Muscle of leg (tissue), 11 donors: Measurements from ENCODE around the gene PBX1. TPM values are rescaled to one million over a fixed set of nuclear protein-coding genes. Genes with fewer than 3 reads are reported as not detected.

Experiments
- DNase-seq: peaks from one replicate; pipeline ENCODE4 v3.0.0; 2013
- H3K27ac ChIP-seq: one replicate; pipeline ENCODE4 v1.5.1; 2013; ENCODE audit warnings: mild to moderate bottlenecking, low read length, control low read depth
- H3K27me3 ChIP-seq: one replicate; pipeline ENCODE4 v1.6.1; 2013; ENCODE audit warnings: low read length; ENCODE audit not compliant: control insufficient read depth, insufficient read depth
- H3K36me3 ChIP-seq: one replicate; pipeline ENCODE4 v1.6.1; 2013; ENCODE audit warnings: low read length; ENCODE audit not compliant: control insufficient read depth, insufficient read depth
- H3K4me1 ChIP-seq: one replicate; pipeline ENCODE4 v1.6.1; 2013; ENCODE audit warnings: low read length; ENCODE audit not compliant: control insufficient read depth, insufficient read depth
- H3K4me3 ChIP-seq: one replicate; pipeline ENCODE4 v1.5.1; 2013; ENCODE audit warnings: low read length, control low read depth
- H3K9me3 ChIP-seq: replicated peaks from 2 replicates; pipeline ENCODE4 v1.6.1; 2013; ENCODE audit warnings: low read depth, low read length; ENCODE audit not compliant: control insufficient read depth
- WGBS: methylation state at CpG from one replicate; pipeline ENCODE4 v1.1.5; 2013; ENCODE audit warnings: missing lambda C conversion rate; ENCODE audit not compliant: insufficient coverage; 5-methylcytosine and 5-hydroxymethylcytosine counted together
- polyA plus RNA-seq, 8 donors: library from polyadenylated mRNA; unstranded; fragments of 120-200 nt; gene quantifications; one replicate each; pipeline versions ENCODE4 v1.2.1 to v1.2.3, GENCODE V29; 2013; ENCODE audit warnings: inconsistent platforms in 1 of 8, low replicate concordance in 1 of 8; ENCODE audit not compliant: insufficient read length in 8 of 8, insufficient read depth in 1 of 8
- total RNA-seq: library from RNA; stranded (reverse); fragments of 120-200 nt; gene quantifications from one replicate; pipeline ENCODE4 v1.2.4, GENCODE V29; 2013

PBX1 gene
- total and polyA plus RNA-seq, 9 donors, result 42.6 to 66.9 (median 53.2) TPM

DNA sequence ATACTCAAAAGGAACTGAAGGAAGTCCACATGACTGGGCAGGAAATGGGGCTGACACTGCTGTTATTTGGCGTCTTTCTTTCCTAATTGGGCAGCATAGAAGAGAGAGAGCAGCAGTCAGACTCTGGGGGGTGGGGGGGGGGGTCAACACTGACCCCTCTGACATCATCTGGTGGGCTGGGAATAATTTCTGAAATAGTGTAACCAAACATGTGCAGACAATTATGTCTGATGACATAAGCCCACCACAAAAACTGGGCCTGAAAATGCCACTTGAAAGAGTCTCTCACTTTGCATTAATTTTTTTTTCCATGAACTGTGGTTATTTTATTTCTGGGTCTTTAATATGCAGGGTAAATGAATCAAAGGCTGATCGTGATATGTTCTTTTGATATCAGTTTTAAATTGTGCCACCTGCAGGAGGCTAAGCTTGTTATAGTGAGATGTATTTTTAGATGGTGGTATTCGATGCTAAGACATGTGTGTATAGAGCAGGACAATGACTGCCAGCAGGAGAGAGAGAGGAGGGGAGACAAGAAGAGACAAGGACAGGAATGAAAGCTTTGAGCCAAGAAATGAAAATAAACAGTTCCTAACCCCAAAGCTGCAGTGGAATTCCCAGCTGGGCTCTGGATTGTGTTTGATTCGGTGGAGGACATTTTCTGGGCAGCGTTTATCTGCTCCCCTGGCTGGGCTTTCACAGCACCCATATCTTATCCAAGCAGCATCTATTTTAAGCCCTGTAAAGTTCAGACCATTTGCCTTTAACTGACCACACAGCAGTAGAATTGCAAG is 264.7 kb downstream of the PBX1 start:
- no peak overlapping the region for H3K4me3 ChIP-seq
- 60% methylated on average over 2 of the region's 5 CpGs for WGBS

GRCh38 chr1:164824542-164824941 is 265.6 kb downstream of the PBX1 start:
- Histone ChIP-seq H3K9me3 (no peaks in the 10 kb centered on the region), H3K27me3 (no peaks in the 10 kb centered on the region), H3K27ac (no peak overlapping the region), H3K4me3 (no peak overlapping the region), H3K4me1 (peaks cover 2% of the 10 kb centered on the region), H3K36me3 (peaks cover 23% of the 10 kb centered on the region)
- DNase-seq, result no peak

More for the DNA sequence above, 264.7 kb downstream of the PBX1 start:
- no peaks in the 10 kb centered on the region for H3K27me3 ChIP-seq
- no peaks in the 10 kb centered on the region for H3K9me3 ChIP-seq
- H3K36me3 ChIP-seq, result peaks cover 29% of the 10 kb centered on the region
- peaks cover 2% of the 10 kb centered on the region for H3K4me1 ChIP-seq
- peak overlapping the region; percentile 26 for H3K27ac ChIP-seq
- DNase-seq, result peak; percentile 16

- Histone ChIP-seq H3K4me1 (no peaks in the 10 kb centered on the region), H3K27ac (no peak overlapping the region), H3K9me3 (no peaks in the 10 kb centered on the region), H3K27me3 (no peaks in the 10 kb centered on the region), H3K36me3 (no peaks in the 10 kb centered on the region), H3K4me3 (no peak overlapping the region)
- no peak for DNase-seq
- 70% methylated on average over 2 of the region's 4 CpGs for WGBS
These were observed 271.6 kb downstream of the PBX1 start for GRCh38 chr1:164830628-164831027.

DNA sequence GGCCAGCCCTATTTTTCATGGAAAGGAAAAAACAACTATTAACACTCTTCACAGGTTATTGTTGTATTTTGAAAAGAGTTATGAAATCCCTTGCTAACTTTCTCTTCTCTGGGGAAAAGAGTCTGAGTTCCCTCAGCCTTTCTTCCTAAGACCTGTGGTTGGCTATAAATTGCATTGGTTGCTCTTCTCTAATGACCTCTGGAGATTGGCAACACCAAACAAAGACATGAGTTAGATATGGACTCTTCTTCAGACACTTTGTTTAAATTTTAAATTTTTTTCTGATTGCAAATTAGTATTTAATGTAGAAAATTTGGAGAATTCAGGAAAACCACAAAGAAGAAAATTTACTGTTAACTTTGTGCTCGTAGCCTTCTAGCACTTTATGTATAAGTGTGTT is 275.7 kb downstream of the PBX1 start:
- H3K4me3 ChIP-seq, result no peak overlapping the region
- H3K4me1 ChIP-seq, result no peaks in the 10 kb centered on the region
- no peaks in the 10 kb centered on the region for H3K27me3 ChIP-seq
- H3K36me3 ChIP-seq, result peaks cover 9% of the 10 kb centered on the region
- DNase-seq, result no peak
- WGBS, result no CpG with 5 or more reads among the region's 1 CpG
- H3K9me3 ChIP-seq, result no peaks in the 10 kb centered on the region
- H3K27ac ChIP-seq, result no peak overlapping the region

GRCh38 chr1:164836614-164837018 is 277.6 kb downstream of the PBX1 start:
- DNase-seq, result peak; percentile 25
- H3K27ac ChIP-seq, result no peak overlapping the region

GRCh38 chr1:164838786-164839185 is 279.8 kb downstream of the PBX1 start:
- peaks cover 9% of the 10 kb centered on the region for H3K36me3 ChIP-seq
- no peak overlapping the region for H3K4me3 ChIP-seq
- no peak for DNase-seq
- WGBS, result 91% methylated on average over 1 of the region's 3 CpGs
- no peak overlapping the region for H3K27ac ChIP-seq
- no peaks in the 10 kb centered on the region for H3K9me3 ChIP-seq
- no peaks in the 10 kb centered on the region for H3K27me3 ChIP-seq
- H3K4me1 ChIP-seq, result no peaks in the 10 kb centered on the region

More at GRCh38 chr1:164836614-164837018, 277.6 kb downstream of the PBX1 start:
- no peak overlapping the region for H3K4me3 ChIP-seq
- H3K27me3 ChIP-seq, result no peaks in the 10 kb centered on the region
- no peaks in the 10 kb centered on the region for H3K9me3 ChIP-seq
- peaks cover 9% of the 10 kb centered on the region for H3K36me3 ChIP-seq
- 82% methylated on average over 3 of the region's 7 CpGs for WGBS
- H3K4me1 ChIP-seq, result no peaks in the 10 kb centered on the region

GRCh38 chr1:164840936-164841335 is 282.0 kb downstream of the PBX1 start:
- no peaks in the 10 kb centered on the region for H3K27me3 ChIP-seq
- peaks cover 11% of the 10 kb centered on the region for H3K36me3 ChIP-seq
- 91% methylated on average over 6 of the region's 9 CpGs for WGBS
- H3K4me3 ChIP-seq, result no peak overlapping the region
- no peak for DNase-seq
- no peak overlapping the region for H3K27ac ChIP-seq
- H3K9me3 ChIP-seq, result no peaks in the 10 kb centered on the region
- H3K4me1 ChIP-seq, result no peaks in the 10 kb centered on the region

GRCh38 chr1:164841702-164842465 is 282.9 kb downstream of the PBX1 start:
- H3K27me3 ChIP-seq, result no peaks in the 10 kb centered on the region
- H3K4me1 ChIP-seq, result no peaks in the 10 kb centered on the region
- H3K9me3 ChIP-seq, result no peaks in the 10 kb centered on the region
- H3K4me3 ChIP-seq, result no peak overlapping the region
- peaks cover 19% of the 10 kb centered on the region for H3K36me3 ChIP-seq
- no peak for DNase-seq
- no peak overlapping the region for H3K27ac ChIP-seq
- WGBS, result 77% methylated on average over 11 of the region's 14 CpGs

GRCh38 chr1:164842870-164843269 is 283.9 kb downstream of the PBX1 start:
- H3K4me3 ChIP-seq, result no peak overlapping the region
- H3K27me3 ChIP-seq, result no peaks in the 10 kb centered on the region
- 0% methylated on average over 4 of the region's 10 CpGs for WGBS
- H3K36me3 ChIP-seq, result peaks cover 29% of the 10 kb centered on the region
- peak; percentile 26 for DNase-seq
- peak overlapping the region; percentile 20 for H3K27ac ChIP-seq
- peaks cover 2% of the 10 kb centered on the region for H3K4me1 ChIP-seq
- H3K9me3 ChIP-seq, result no peaks in the 10 kb centered on the region

DNA sequence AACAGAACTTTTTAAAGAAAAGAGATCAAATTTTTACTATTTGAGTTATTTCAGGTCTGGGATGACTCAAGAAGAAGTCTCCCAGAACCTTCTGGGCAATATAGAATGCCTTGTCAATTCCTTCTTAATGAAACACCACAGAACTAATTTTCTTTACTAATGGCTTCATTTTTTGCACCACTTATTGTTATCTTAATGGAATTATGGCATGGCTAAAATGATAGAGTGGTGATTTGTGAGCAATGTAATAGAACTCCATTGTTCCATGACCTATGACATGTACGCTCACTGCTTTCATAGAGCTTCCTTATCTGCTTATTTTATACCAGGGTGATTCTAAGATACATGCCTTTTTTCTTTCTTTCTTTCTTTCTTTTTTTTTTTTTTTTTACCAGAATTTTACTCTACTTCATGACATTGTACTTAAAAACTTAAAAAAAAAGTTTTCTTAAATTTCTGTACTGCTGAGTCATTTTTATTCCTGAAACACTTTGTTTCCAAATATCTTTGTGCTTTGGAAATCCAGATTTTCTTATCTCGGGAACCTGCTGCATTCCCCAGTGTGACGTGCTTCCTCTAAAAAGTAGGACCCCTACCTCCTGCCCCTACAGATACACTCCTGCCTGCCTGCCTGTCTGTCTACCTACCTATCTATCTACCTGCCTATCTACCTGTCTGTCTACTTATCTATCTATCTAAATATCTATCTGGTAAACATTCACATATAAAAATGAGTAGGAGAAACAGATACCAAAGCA is 284.9 kb downstream of the PBX1 start:
- no peak for DNase-seq
- H3K9me3 ChIP-seq, result no peaks in the 10 kb centered on the region
- WGBS, result 95% methylated on average over 2 of the region's 3 CpGs
- no peak overlapping the region for H3K4me3 ChIP-seq
- H3K4me1 ChIP-seq, result peaks cover 2% of the 10 kb centered on the region
- no peaks in the 10 kb centered on the region for H3K27me3 ChIP-seq
- peaks cover 32% of the 10 kb centered on the region for H3K36me3 ChIP-seq
- H3K27ac ChIP-seq, result no peak overlapping the region
